Right renal cortex interstitium (tissue), 3 donors: ENCODE data around the gene DDR1. TPM values are rescaled to one million over a fixed set of nuclear protein-coding genes. Genes with fewer than 3 reads are reported as not detected.

Experiments used
- DNase-seq, 3 donors: peaks; one replicate each; pipeline ENCODE4 v3.0.0-alpha.2; 2013; ENCODE audit warnings: low read depth in 3 of 3, low spot score in 2 of 3
- polyA plus RNA-seq, 3 donors: library from polyadenylated mRNA; unstranded; fragments of 120-200 nt; gene quantifications; one replicate each; pipeline ENCODE4 v1.2.1, GENCODE V29; 2013; ENCODE audit not compliant: insufficient read length in 3 of 3

The DDR1 gene
- polyA plus RNA-seq, 3 donors = 139 to 163 (median 149) TPM

GRCh38 chr6:30879684-30880427 is 4.5 kb upstream of the DDR1 start:
- DNase-seq = no peak

- peak in 1 of 3 donors; percentile 20 for DNase-seq
Measured at GRCh38 chr6:30880698-30881252, 3.5 kb upstream of the DDR1 start.

GRCh38 chr6:30881392-30882203 is 2.7 kb upstream of the DDR1 start:
- DNase-seq = peak in 1 of 3 donors; percentile 16

GRCh38 chr6:30882204-30882758 is 2.0 kb upstream of the DDR1 start:
- peak in 1 of 3 donors; percentile 48 for DNase-seq

GRCh38 chr6:30882759-30883684 is 1.3 kb upstream of the DDR1 start:
- DNase-seq = peak in 1 of 3 donors; percentile 33

GRCh38 chr6:30884521-30885480 is 482 bp downstream of the DDR1 start:
- DNase-seq = peak in 1 of 3 donors; percentile 20

- peak in 1 of 3 donors; percentile 3 for DNase-seq
Measured at GRCh38 chr6:30885481-30885998, 1.2 kb downstream of the DDR1 start.

- DNase-seq = peak in 1 of 3 donors; percentile 58
Measured at GRCh38 chr6:30885999-30886896, 1.9 kb downstream of the DDR1 start.

- no peak for DNase-seq
Measured at GRCh38 chr6:30886897-30887255, 2.6 kb downstream of the DDR1 start.

GRCh38 chr6:30887901-30888815 is 3.8 kb downstream of the DDR1 start:
- no peak for DNase-seq

GRCh38 chr6:30888816-30889495 is 4.6 kb downstream of the DDR1 start:
- no peak for DNase-seq

GRCh38 chr6:30889496-30889885 is 5.2 kb downstream of the DDR1 start:
- no peak for DNase-seq

- no peak for DNase-seq
Measured at GRCh38 chr6:30889921-30890645, 5.8 kb downstream of the DDR1 start.

GRCh38 chr6:30890646-30891449 is 6.5 kb downstream of the DDR1 start:
- no peak for DNase-seq

- no peak for DNase-seq
Measured at GRCh38 chr6:30891450-30891723, 7.1 kb downstream of the DDR1 start.
